H9 (cell line): ENCODE measurements around the gene CYP4F2. TPM values are rescaled to one million over a fixed set of nuclear protein-coding genes. Genes with fewer than 3 reads are reported as not detected.
"Not testable (repeated sequence)": the region's sequence is repeated elsewhere in the genome, so short reads cannot be mapped to it uniquely, and the experiment has no call there.

Source experiments
- DNase-seq: peaks from one replicate; pipeline ENCODE4 v3.0.0-alpha.2; 2017
- H2AFZ ChIP-seq: one replicate; pipeline ENCODE4 v1.6.1; 2013; ENCODE audit warnings: mild to moderate bottlenecking, low read length, control low read depth, moderate library complexity
- H2AK5ac ChIP-seq: 2 replicates; pipeline ENCODE4 v1.6.1; 2013; ENCODE audit warnings: low read length, control low read depth, mixed read lengths; ENCODE audit not compliant: insufficient read length
- H2BK120ac ChIP-seq: one replicate; pipeline ENCODE4 v1.6.1; 2013; ENCODE audit warnings: low read depth, mild to moderate bottlenecking, low read length, control low read depth, inconsistent platforms; ENCODE audit not compliant: poor library complexity, severe bottlenecking
- H2BK12ac ChIP-seq: 2 replicates; pipeline ENCODE4 v1.6.1; 2013; ENCODE audit warnings: low read length, control low read depth, mixed read lengths, low read depth; ENCODE audit not compliant: insufficient read length
- H2BK15ac ChIP-seq: 2 replicates; pipeline ENCODE4 v1.6.1; 2013; ENCODE audit warnings: low read depth, low read length, control low read depth
- H2BK20ac ChIP-seq: one replicate; pipeline ENCODE4 v1.6.1; 2013; ENCODE audit warnings: low read depth, mild to moderate bottlenecking, low read length, control low read depth, inconsistent platforms; ENCODE audit not compliant: poor library complexity, severe bottlenecking
- H2BK5ac ChIP-seq: 2 replicates; pipeline ENCODE4 v1.6.1; 2013; ENCODE audit warnings: low read length, control low read depth, mixed read lengths; ENCODE audit not compliant: insufficient read length
- H3K14ac ChIP-seq: 2 replicates; pipeline ENCODE4 v1.6.1; 2013; ENCODE audit warnings: low read length, control low read depth; ENCODE audit not compliant: insufficient read depth
- H3K18ac ChIP-seq: 2 replicates; pipeline ENCODE4 v1.6.1; 2013; ENCODE audit warnings: low read depth, mild to moderate bottlenecking, mixed read lengths, low read length, control low read depth; ENCODE audit not compliant: insufficient read length
- H3K23ac ChIP-seq: 2 replicates; pipeline ENCODE4 v1.6.1; 2013; ENCODE audit warnings: low read length, control low read depth, mixed read lengths, low read depth; ENCODE audit not compliant: insufficient read length
- H3K23me2 ChIP-seq: 2 replicates; pipeline ENCODE4 v1.6.1; 2013; ENCODE audit warnings: low read depth, mild to moderate bottlenecking, mixed read lengths, low read length, control low read depth; ENCODE audit not compliant: insufficient read length, poor library complexity, severe bottlenecking
- H3K27ac ChIP-seq: 2 replicates; pipeline ENCODE4 v1.5.1; 2013; ENCODE audit warnings: low read length, control low read depth, mixed read lengths, low read depth; ENCODE audit not compliant: insufficient read length
- H3K27me3 ChIP-seq: 2 replicates; pipeline ENCODE4 v1.6.1; 2013; ENCODE audit warnings: low read length, control low read depth, inconsistent platforms; ENCODE audit not compliant: insufficient read depth
- H3K4ac ChIP-seq: 2 replicates; pipeline ENCODE4 v1.6.1; 2013; ENCODE audit warnings: low read depth, mild to moderate bottlenecking, control low read depth, inconsistent platforms, low read length, moderate library complexity
- H3K4me1 ChIP-seq: 2 replicates; pipeline ENCODE4 v1.6.1; 2013; ENCODE audit warnings: low read length, control low read depth, inconsistent platforms; ENCODE audit not compliant: insufficient read depth
- H3K4me2 ChIP-seq: 2 replicates; pipeline ENCODE4 v1.6.1; 2013; ENCODE audit warnings: low read length, control low read depth, mixed read lengths; ENCODE audit not compliant: insufficient read length, insufficient read depth
- H3K56ac ChIP-seq: 2 replicates; pipeline ENCODE4 v1.6.1; 2013; ENCODE audit warnings: low read depth, mild to moderate bottlenecking, mixed read lengths, low read length, control low read depth; ENCODE audit not compliant: insufficient read length
- H3K79me1 ChIP-seq: 2 replicates; pipeline ENCODE4 v1.6.1; 2013; ENCODE audit warnings: low read depth, mild to moderate bottlenecking, moderate library complexity, low read length, control low read depth, inconsistent platforms; ENCODE audit not compliant: insufficient read depth, poor library complexity, severe bottlenecking
- H3K79me2 ChIP-seq: 2 replicates; pipeline ENCODE4 v1.6.1; 2013; ENCODE audit warnings: low read length, control low read depth, inconsistent platforms; ENCODE audit not compliant: insufficient read depth
- H3K9ac ChIP-seq: 2 replicates; pipeline ENCODE4 v1.6.1; 2013; ENCODE audit warnings: low read length, control low read depth, mixed read lengths; ENCODE audit not compliant: insufficient read length; ENCODE audit errors: extremely low read depth
- H3K9me3 ChIP-seq: one replicate; pipeline ENCODE4 v1.6.1; 2013; ENCODE audit warnings: low read depth, low read length, inconsistent platforms; ENCODE audit not compliant: control insufficient read depth
- H3T11ph ChIP-seq: one replicate; pipeline ENCODE4 v1.6.1; 2013; ENCODE audit warnings: mild to moderate bottlenecking, low read length, control low read depth, inconsistent platforms
- H4K20me1 ChIP-seq: one replicate; pipeline ENCODE4 v1.6.1; 2013; ENCODE audit not compliant: control insufficient read depth, insufficient read length, insufficient read depth
- H4K5ac ChIP-seq: 2 replicates; pipeline ENCODE4 v1.6.1; 2013; ENCODE audit warnings: low read depth, mild to moderate bottlenecking, mixed read lengths, low read length, control low read depth; ENCODE audit not compliant: insufficient read length
- H4K8ac ChIP-seq: replicated peaks from 2 replicates; pipeline ENCODE4 v1.6.1; 2013; ENCODE audit warnings: low read length, control low read depth, mixed read lengths, low read depth; ENCODE audit not compliant: insufficient read length
- H4K91ac ChIP-seq: 2 replicates; pipeline ENCODE4 v1.6.1; 2013; ENCODE audit warnings: low read depth, mild to moderate bottlenecking, moderate library complexity, mixed read lengths, low read length, control low read depth; ENCODE audit not compliant: insufficient read length
- H3K27ac Mint-ChIP-seq, 3 experiments: 2 replicates in 2 of 3; 3 replicates in 1 of 3; pipeline ENCODE4 v1.8.0; 2020 to 2021; ENCODE audit warnings: mixed read lengths in 3 of 3, mild to moderate bottlenecking in 1 of 3, moderate library complexity in 1 of 3
- H3K27me3 Mint-ChIP-seq: 2 replicates; pipeline ENCODE4 v1.8.0; 2021; ENCODE audit warnings: low read depth, mild to moderate bottlenecking, moderate library complexity, mixed read lengths
- H3K36me3 Mint-ChIP-seq, 3 experiments: 2 replicates in 2 of 3; 3 replicates in 1 of 3; pipeline ENCODE4 v1.8.0; 2020 to 2021; ENCODE audit warnings: low read depth in 3 of 3, mixed read lengths in 3 of 3; ENCODE audit not compliant: insufficient read depth in 1 of 3
- H3K4me1 Mint-ChIP-seq, 2 experiments: 2 replicates each; pipeline ENCODE4 v1.8.0; 2020; ENCODE audit warnings: mixed read lengths in 2 of 2
- H3K4me3 Mint-ChIP-seq, 2 experiments: 2 replicates in 1 of 2; 3 replicates in 1 of 2; pipeline ENCODE4 v1.8.0; 2020 to 2021; ENCODE audit warnings: mild to moderate bottlenecking in 2 of 2, mixed read lengths in 2 of 2, moderate library complexity in 1 of 2
- H3K9me3 Mint-ChIP-seq, 2 experiments: 2 replicates in 1 of 2; 3 replicates in 1 of 2; pipeline ENCODE4 v1.8.0; 2020; ENCODE audit warnings: mild to moderate bottlenecking in 2 of 2, mixed read lengths in 2 of 2, moderate library complexity in 1 of 2
- WGBS: extraction: QIAGEN DNeasy Blood & Tissue Kit; methylation state at CpG from one replicate; pipeline ENCODE4 v1.1.7; 2013; ENCODE audit warnings: missing lambda C conversion rate, low lambda C conversion rate, mixed read lengths; ENCODE audit not compliant: insufficient read length; ENCODE audit errors: extremely low coverage; 5-methylcytosine and 5-hydroxymethylcytosine counted together
- total RNA-seq: library from RNA; stranded (reverse); gene quantifications from 2 replicates; pipeline ENCODE4 v1.2.1, GENCODE V29; 2021
- TF ChIP-seq, protein P1 (sequence below): fragments of 200-600 bp; sonication (generic); conservative IDR thresholded peaks from 3 replicates; pipeline ENCODE4 v1.8.0; 2021; ENCODE audit warnings: antibody characterized with exemption, mild to moderate bottlenecking

CYP4F2 gene
- total RNA-seq, 1 experiment from 2014 or later, result not detected

DNA sequence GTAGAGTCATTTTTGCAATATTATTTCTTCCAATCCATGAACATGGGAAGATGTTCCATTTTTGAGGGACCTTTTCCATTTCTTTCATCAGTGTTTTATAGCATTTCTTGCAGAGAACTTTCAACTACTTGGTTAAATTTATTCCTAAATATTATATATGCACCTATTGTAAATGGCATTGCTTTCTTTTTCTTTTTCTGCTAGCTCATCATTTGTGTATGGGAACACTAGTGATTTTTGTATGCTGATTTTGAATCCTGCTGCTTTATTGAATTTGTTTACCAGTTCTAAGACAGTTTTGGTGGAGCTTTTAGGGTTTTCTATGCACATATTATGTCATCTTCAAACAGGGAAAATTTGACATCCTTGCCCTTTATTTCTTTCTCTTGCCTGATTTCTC is 7.2 kb upstream of the CYP4F2 start:
- no peak overlapping the region for H2BK120ac ChIP-seq
- H3K79me1 ChIP-seq, result no peaks in the 10 kb centered on the region
- H3K4me1 ChIP-seq, result no peaks in the 10 kb centered on the region
- no peak overlapping the region for H3K27ac Mint-ChIP-seq
- no peak overlapping the region for H2BK5ac ChIP-seq
- H4K8ac ChIP-seq, result no peak overlapping the region
- peaks cover 84 to 91% of the 10 kb centered on the region in 2 experiments for H3K9me3 Mint-ChIP-seq
- no peak overlapping the region for H2AFZ ChIP-seq
- no peak overlapping the region for H4K5ac ChIP-seq
- H3K27ac ChIP-seq, result no peak overlapping the region
- no peak overlapping the region for H3K9ac ChIP-seq
- H3K56ac ChIP-seq, result no peak overlapping the region
- no peaks in the 10 kb centered on the region for H4K20me1 ChIP-seq
- no peak overlapping the region for H3T11ph ChIP-seq
- no peak overlapping the region for H2AK5ac ChIP-seq
- no peak overlapping the region for H4K91ac ChIP-seq
- H2BK20ac ChIP-seq, result no peak overlapping the region
- H3K23me2 ChIP-seq, result no peaks in the 10 kb centered on the region
- H3K14ac ChIP-seq, result no peak overlapping the region
- peaks cover 0 to 24% (median 7%) of the 10 kb centered on the region in 3 experiments; a peak in 5 of 7 replicates for H3K36me3 Mint-ChIP-seq
- H3K79me2 ChIP-seq, result no peaks in the 10 kb centered on the region
- no peak overlapping the region for H3K4me3 Mint-ChIP-seq
- no peak overlapping the region for H2BK15ac ChIP-seq
- TF ChIP-seq, protein P1, sequence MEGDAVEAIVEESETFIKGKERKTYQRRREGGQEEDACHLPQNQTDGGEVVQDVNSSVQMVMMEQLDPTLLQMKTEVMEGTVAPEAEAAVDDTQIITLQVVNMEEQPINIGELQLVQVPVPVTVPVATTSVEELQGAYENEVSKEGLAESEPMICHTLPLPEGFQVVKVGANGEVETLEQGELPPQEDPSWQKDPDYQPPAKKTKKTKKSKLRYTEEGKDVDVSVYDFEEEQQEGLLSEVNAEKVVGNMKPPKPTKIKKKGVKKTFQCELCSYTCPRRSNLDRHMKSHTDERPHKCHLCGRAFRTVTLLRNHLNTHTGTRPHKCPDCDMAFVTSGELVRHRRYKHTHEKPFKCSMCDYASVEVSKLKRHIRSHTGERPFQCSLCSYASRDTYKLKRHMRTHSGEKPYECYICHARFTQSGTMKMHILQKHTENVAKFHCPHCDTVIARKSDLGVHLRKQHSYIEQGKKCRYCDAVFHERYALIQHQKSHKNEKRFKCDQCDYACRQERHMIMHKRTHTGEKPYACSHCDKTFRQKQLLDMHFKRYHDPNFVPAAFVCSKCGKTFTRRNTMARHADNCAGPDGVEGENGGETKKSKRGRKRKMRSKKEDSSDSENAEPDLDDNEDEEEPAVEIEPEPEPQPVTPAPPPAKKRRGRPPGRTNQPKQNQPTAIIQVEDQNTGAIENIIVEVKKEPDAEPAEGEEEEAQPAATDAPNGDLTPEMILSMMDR, result no peak
- H3K23ac ChIP-seq, result no peak overlapping the region
- no peaks in the 10 kb centered on the region for H3K27me3 ChIP-seq
- H3K4me2 ChIP-seq, result no peak overlapping the region
- no peak overlapping the region for H2BK12ac ChIP-seq
- no peak overlapping the region for H3K18ac ChIP-seq
- no peak for DNase-seq
- no peaks in the 10 kb centered on the region for H3K4me1 Mint-ChIP-seq
- H3K27me3 Mint-ChIP-seq, result peaks cover 5% of the 10 kb centered on the region
- H3K9me3 ChIP-seq, result peaks cover 46% of the 10 kb centered on the region
- H3K4ac ChIP-seq, result no peak overlapping the region

DNA sequence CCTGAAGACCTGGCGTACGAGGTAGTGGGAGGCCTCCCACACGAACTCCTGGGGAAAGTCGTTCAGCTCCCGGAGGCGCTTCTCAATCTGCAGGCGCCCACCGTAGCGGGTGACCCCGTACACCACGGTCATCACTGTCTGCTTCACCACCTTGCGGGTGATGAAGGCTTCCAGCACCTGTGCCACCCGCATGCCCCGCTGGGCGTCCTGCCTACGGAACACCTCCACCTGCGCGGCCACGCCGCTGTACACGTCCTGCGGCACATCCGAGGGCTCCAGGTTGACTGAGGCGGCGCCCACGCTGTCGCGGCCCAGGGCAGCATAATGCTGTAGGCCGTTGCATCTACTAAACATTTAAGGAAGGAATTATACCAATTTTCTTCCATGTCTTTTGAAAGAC is 5.0 kb upstream of the CYP4F2 start:
- peaks cover 54% of the 10 kb centered on the region for H3K9me3 ChIP-seq
- H3K79me1 ChIP-seq, H3K14ac ChIP-seq, H3K4ac ChIP-seq, H4K5ac ChIP-seq, H4K8ac ChIP-seq, H3K4me3 Mint-ChIP-seq, DNase-seq, H2BK12ac ChIP-seq, H3K23me2 ChIP-seq, H3K23ac ChIP-seq, H2BK20ac ChIP-seq, H3K18ac ChIP-seq, H2BK15ac ChIP-seq, H3K79me2 ChIP-seq, H3K27ac Mint-ChIP-seq, H3K9ac ChIP-seq, H2AK5ac ChIP-seq, H2BK120ac ChIP-seq, H3K56ac ChIP-seq, H3K27me3 Mint-ChIP-seq, H4K20me1 ChIP-seq, H3K27me3 ChIP-seq, H3K4me1 ChIP-seq, H2AFZ ChIP-seq, H4K91ac ChIP-seq, H3K4me1 Mint-ChIP-seq, H2BK5ac ChIP-seq, H3K4me2 ChIP-seq, H3K27ac ChIP-seq, H3T11ph ChIP-seq: not testable (repeated sequence)
- H3K36me3 Mint-ChIP-seq, result peaks cover 0 to 24% (median 7%) of the 10 kb centered on the region in 3 experiments; a peak in 5 of 7 replicates
- H3K9me3 Mint-ChIP-seq, result peaks cover 85 to 87% of the 10 kb centered on the region in 2 experiments
- WGBS, result no CpG with 5 or more reads among the region's 29 CpGs
